ENCODE measurements around the gene E2F4.

DNA sequence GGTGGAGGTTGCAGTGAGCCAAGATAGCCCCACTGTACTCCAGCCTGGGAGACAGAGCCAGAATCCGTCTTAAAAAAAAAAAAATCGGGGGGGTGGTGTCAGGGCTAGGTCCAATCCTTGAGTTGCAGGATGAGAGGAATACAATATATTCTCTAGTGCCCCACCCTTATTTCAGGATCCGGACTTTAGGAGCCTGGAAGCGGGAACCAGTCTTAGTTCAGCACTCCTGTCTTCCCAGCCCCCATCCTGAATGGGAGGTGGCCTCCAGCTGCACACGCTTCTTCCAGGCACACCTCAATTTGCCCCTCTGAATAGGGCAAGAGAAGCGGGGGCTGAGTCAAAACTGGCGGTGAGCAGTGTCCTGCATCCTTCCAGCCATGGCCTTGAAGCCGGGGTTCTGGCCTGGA lies 53.7 kb downstream of the E2F4 start:
- TF ChIP-seq, protein P1, sequence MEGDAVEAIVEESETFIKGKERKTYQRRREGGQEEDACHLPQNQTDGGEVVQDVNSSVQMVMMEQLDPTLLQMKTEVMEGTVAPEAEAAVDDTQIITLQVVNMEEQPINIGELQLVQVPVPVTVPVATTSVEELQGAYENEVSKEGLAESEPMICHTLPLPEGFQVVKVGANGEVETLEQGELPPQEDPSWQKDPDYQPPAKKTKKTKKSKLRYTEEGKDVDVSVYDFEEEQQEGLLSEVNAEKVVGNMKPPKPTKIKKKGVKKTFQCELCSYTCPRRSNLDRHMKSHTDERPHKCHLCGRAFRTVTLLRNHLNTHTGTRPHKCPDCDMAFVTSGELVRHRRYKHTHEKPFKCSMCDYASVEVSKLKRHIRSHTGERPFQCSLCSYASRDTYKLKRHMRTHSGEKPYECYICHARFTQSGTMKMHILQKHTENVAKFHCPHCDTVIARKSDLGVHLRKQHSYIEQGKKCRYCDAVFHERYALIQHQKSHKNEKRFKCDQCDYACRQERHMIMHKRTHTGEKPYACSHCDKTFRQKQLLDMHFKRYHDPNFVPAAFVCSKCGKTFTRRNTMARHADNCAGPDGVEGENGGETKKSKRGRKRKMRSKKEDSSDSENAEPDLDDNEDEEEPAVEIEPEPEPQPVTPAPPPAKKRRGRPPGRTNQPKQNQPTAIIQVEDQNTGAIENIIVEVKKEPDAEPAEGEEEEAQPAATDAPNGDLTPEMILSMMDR (IDR thresholded peaks at IDR 0.05): no peak
- TF ChIP-seq POLR2A (IDR thresholded peaks at IDR 0.05): no peak
